Heart right ventricle (tissue), 16 donors: ENCODE data around the gene PDIA2. TPM values are rescaled to one million over a fixed set of nuclear protein-coding genes. Genes with fewer than 3 reads are reported as not detected.

Experiments used
- ATAC-seq, 8 donors: fragments of 200-7000 bp; cut with Tn5 transposase; one replicate each; pipeline ENCODE4 v1.9.1; 2020; ENCODE audit warnings: mild to moderate bottlenecking in 8 of 8, moderate library complexity in 8 of 8, moderate number of reproducible peaks in 1 of 8
- DNase-seq, 2 donors: peaks; one replicate each; pipeline ENCODE4 v3.0.0-alpha.2; 2020
- H3K27ac ChIP-seq, 10 donors: fragments of 200-600 bp; sonication (generic) in 2 of 10; one replicate each; pipeline versions ENCODE4 v1.5.0 to v1.8.0; 2020 to 2022; ENCODE audit warnings: mild to moderate bottlenecking in 3 of 10
- H3K27me3 ChIP-seq, 7 donors: fragments of 200-600 bp; one replicate each; pipeline ENCODE4 v1.8.0; 2021 to 2022; ENCODE audit warnings: mild to moderate bottlenecking in 2 of 7
- H3K36me3 ChIP-seq, 9 donors: fragments of 200-600 bp; sonication (generic) in 1 of 9; one replicate each; pipeline versions ENCODE4 v1.5.0 to v1.8.0; 2020 to 2022; ENCODE audit warnings: mild to moderate bottlenecking in 2 of 9
- H3K4me1 ChIP-seq, 9 donors: fragments of 200-600 bp; sonication (generic) in 1 of 9; one replicate each; pipeline versions ENCODE4 v1.5.0 to v1.8.0; 2020 to 2022; ENCODE audit warnings: mild to moderate bottlenecking in 4 of 9
- H3K4me3 ChIP-seq, 10 donors: fragments of 200-600 bp; sonication (generic) in 2 of 10; one replicate each; pipeline versions ENCODE4 v1.5.0 to v1.8.0; 2020 to 2022; ENCODE audit warnings: mild to moderate bottlenecking in 7 of 10, moderate library complexity in 2 of 10
- H3K9me3 ChIP-seq, 11 donors: fragments of 200-600 bp in 10 of 11; sonication (generic) in 2 of 11; one replicate each; pipeline versions ENCODE4 v1.5.0 to v1.8.0; 2013 to 2022; ENCODE audit warnings: mild to moderate bottlenecking in 2 of 11, control low read depth in 1 of 11, moderate library complexity in 1 of 11
- CTCF ChIP-seq, 9 donors: fragments of 200-600 bp; sonication (generic) in 2 of 9; IDR thresholded peaks; one replicate each; pipeline versions ENCODE4 v1.5.0 to v1.8.0; 2021 to 2022; ENCODE audit warnings: antibody characterized with exemption in 9 of 9, mild to moderate bottlenecking in 5 of 9, moderate library complexity in 1 of 9
- WGBS, 2 donors: extraction: QIAGEN DNeasy Blood & Tissue Kit; methylation state at CpG; one replicate each; pipeline ENCODE4 v1.1.7; 2013; ENCODE audit warnings: inconsistent platforms in 1 of 2; 5-methylcytosine and 5-hydroxymethylcytosine counted together
- intact Hi-C, 10 donors: fragments of 100-400 bp; cut with DNase I; formaldehyde crosslinking; loops; one replicate each; pipeline versions ENCODE4 v1.11.1 to v1.14.2; 2022
- polyA plus RNA-seq, 2 donors: library from polyadenylated mRNA; stranded (reverse); fragments of 200-250 nt; gene quantifications; one replicate each; pipeline ENCODE4 v1.2.3, GENCODE V29; 2013
- total RNA-seq, 10 donors: library from RNA; stranded (reverse); fragmentation: NEBNext Ultra II Directional in 3 of 10; extraction: Animal tissue kit (Norgen Biotek cat#: 25700) in 3 of 10; gene quantifications; one replicate each; pipeline versions ENCODE4 v1.2.1 to v1.2.4, GENCODE V29; 2021 to 2023
- donor health status: Arrhythmogenic right ventricular cardiomyopathy.
- donor health status: ischemic (EF 13 %, LVEDD 7.1; RV severe dilation, severe dysfunction).
- donor health status: healthy with polysubstance abuse.
- donor health status: DM: no; HTN: yes; CAD: no.
- donor health status: DM: no; HTN: no; CAD: no.
- donor health status: ischemic (EF 25% LVEDD 6.9; RV normal size, moderate dysfunction).
- donor health status: ischemic (EF 25% LVEDD 5.7; RV mildly dilated, moderate dysfunction).
- donor health status: healthy.
- donor health status: DM: yes; HTN: yes; CAD: no.
- donor health status: Ischemic cardiomyopathy.
- donor health status: ischemic (EF 35%, LVEDD 5.7; RV mildly dilated, moderate dysfunction).
- donor health status: nonischemic (EF 11% LVEDD 7.7; RV severe dilation, severe dysfunction).
- donor health status: DM: yes; HTN: yes; CAD: no.
- donor health status: PGD.
- donor health status: ischemic (EF 29% LVEDD 5.4; RV normal size, mild dysfunction).
- donor health status: nonischemic (EF 23%, LVEDD 6.1; RV moderate dilation, normal function).

PDIA2 gene
- total and polyA plus RNA-seq, 12 donors = 0.32 to 14.0 (median 2.9) TPM

- Histone ChIP-seq H3K36me3 (peaks cover 0 to 44% (median 3%) of the 10 kb centered on the region in 9 donors), H3K4me3 (no peak overlapping the region), H3K4me1 (peaks cover 0 to 25% (median 6%) of the 10 kb centered on the region in 9 donors), H3K27ac (no peak overlapping the region), H3K27me3 (no peaks in the 10 kb centered on the region), H3K9me3 (no peaks in the 10 kb centered on the region)
- TF ChIP-seq CTCF (IDR thresholded peaks at IDR 0.05) = no peak
- 96% methylated on average over 12 of the region's 12 CpGs for WGBS, 2 donors
- DNase-seq = no peak
- intact Hi-C loops = no loop called here
- ATAC-seq = no peak
These were observed 35.9 kb upstream of the PDIA2 start for GRCh38 chr16:247027-247426.

- Histone ChIP-seq H3K4me3 (no peak overlapping the region), H3K27me3 (no peaks in the 10 kb centered on the region), H3K36me3 (peaks cover 0 to 67% (median 3%) of the 10 kb centered on the region in 9 donors), H3K9me3 (no peaks in the 10 kb centered on the region), H3K4me1 (peaks cover 0 to 22% (median 7%) of the 10 kb centered on the region in 9 donors), H3K27ac (no peak overlapping the region)
- intact Hi-C loops = no loop called here
- DNase-seq (no peak), ATAC-seq (peak in 1 of 8 donors; percentile 28)
- no peak for TF ChIP-seq CTCF (IDR thresholded peaks at IDR 0.05)
- WGBS, 2 donors = 88 to 93% methylated on average over 12 of the region's 12 CpGs
These were observed 33.5 kb upstream of the PDIA2 start for GRCh38 chr16:249431-249830.

GRCh38 chr16:252366-253337 lies 30.3 kb upstream of the PDIA2 start:
- TF ChIP-seq CTCF (IDR thresholded peaks at IDR 0.05) = no peak
- intact Hi-C loops = no loop called here
- H3K27ac ChIP-seq = peak overlapping the region; percentile 2 to 77 (median 63)
- H3K4me1 ChIP-seq = peaks cover 0 to 22% (median 7%) of the 10 kb centered on the region in 9 donors
- no peaks in the 10 kb centered on the region for H3K9me3 ChIP-seq
- 53 to 56% methylated on average over 30 of the region's 30 CpGs for WGBS, 2 donors
- peaks cover 0 to 93% (median 13%) of the 10 kb centered on the region in 9 donors for H3K36me3 ChIP-seq
- H3K4me3 ChIP-seq = peak overlapping the region in 6 of 10 donors; percentile 15 to 36 (median 26)
- ATAC-seq (peak in 6 of 8 donors; percentile 46 to 85 (median 69)), DNase-seq (no peak)
- no peaks in the 10 kb centered on the region for H3K27me3 ChIP-seq

- Histone ChIP-seq H3K9me3 (no peaks in the 10 kb centered on the region), H3K4me1 (peaks cover 0 to 22% (median 7%) of the 10 kb centered on the region in 9 donors), H3K27me3 (no peaks in the 10 kb centered on the region), H3K36me3 (peaks cover 0 to 91% (median 13%) of the 10 kb centered on the region in 9 donors), H3K27ac (peak overlapping the region in 1 of 10 donors; percentile 2), H3K4me3 (no peak overlapping the region)
- intact Hi-C loops = no loop called here
- peak in 1 of 8 donors; percentile 27 for ATAC-seq
- 82 to 85% methylated on average over 6 of the region's 6 CpGs for WGBS, 2 donors
- TF ChIP-seq CTCF (IDR thresholded peaks at IDR 0.05) = no peak
- DNase-seq = no peak
These were observed 29.1 kb upstream of the PDIA2 start for GRCh38 chr16:253833-254232.
